Trophoblast cell (in vitro differentiated cells and primary cell): ENCODE measurements around the gene TOR4A.

Experiments used
- DNase-seq, 2 donors: peaks; one replicate each; pipeline ENCODE4 v3.0.0-alpha.2; 2016
- H2AFZ ChIP-seq: 2 replicates; pipeline ENCODE4 v1.6.1; 2013; ENCODE audit warnings: low read length, moderate library complexity, mild to moderate bottlenecking; ENCODE audit not compliant: insufficient read depth, poor library complexity
- H2AK5ac ChIP-seq: 2 replicates; pipeline ENCODE4 v1.6.1; 2013; ENCODE audit warnings: mild to moderate bottlenecking, low read length
- H2BK120ac ChIP-seq: 2 replicates; pipeline ENCODE4 v1.6.1; 2013; ENCODE audit warnings: low read length, mild to moderate bottlenecking, moderate library complexity; ENCODE audit not compliant: insufficient read depth, poor library complexity
- H2BK12ac ChIP-seq: 2 replicates; pipeline ENCODE4 v1.6.1; 2013; ENCODE audit warnings: mild to moderate bottlenecking, low read length, moderate library complexity
- H2BK5ac ChIP-seq: 2 replicates; pipeline ENCODE4 v1.6.1; 2013; ENCODE audit warnings: low read length, low read depth, moderate library complexity, mild to moderate bottlenecking; ENCODE audit not compliant: poor library complexity
- H3K14ac ChIP-seq: 2 replicates; pipeline ENCODE4 v1.6.1; 2013; ENCODE audit warnings: mild to moderate bottlenecking, low read length
- H3K18ac ChIP-seq: 2 replicates; pipeline ENCODE4 v1.6.1; 2013; ENCODE audit warnings: mild to moderate bottlenecking, low read length
- H3K23ac ChIP-seq: 2 replicates; pipeline ENCODE4 v1.6.1; 2013; ENCODE audit warnings: low read length
- H3K27ac ChIP-seq: 2 replicates; pipeline ENCODE4 v1.5.1; 2013; ENCODE audit warnings: low read depth, mild to moderate bottlenecking, inconsistent platforms, low read length, moderate library complexity
- H3K27me3 ChIP-seq: 2 replicates; pipeline ENCODE4 v1.6.1; 2013; ENCODE audit warnings: inconsistent platforms, mild to moderate bottlenecking, low read length, moderate library complexity; ENCODE audit not compliant: insufficient read depth
- H3K36me3 ChIP-seq, 2 experiments: 1 replicate in 1 of 2; 2 replicates in 1 of 2; pipeline ENCODE4 v1.6.1; 2013; ENCODE audit warnings: low read length in 2 of 2, mild to moderate bottlenecking in 2 of 2, moderate library complexity in 1 of 2; ENCODE audit not compliant: insufficient read depth in 2 of 2, control insufficient read depth in 1 of 2
- H3K4ac ChIP-seq: 2 replicates; pipeline ENCODE4 v1.6.1; 2013; ENCODE audit warnings: low read depth, mild to moderate bottlenecking, low read length, moderate library complexity
- H3K4me1 ChIP-seq, 2 experiments: 1 replicate in 1 of 2; 2 replicates in 1 of 2; pipeline ENCODE4 v1.6.1; 2013; ENCODE audit warnings: low read length in 2 of 2, mild to moderate bottlenecking in 2 of 2, moderate library complexity in 1 of 2; ENCODE audit not compliant: insufficient read depth in 2 of 2, control insufficient read depth in 1 of 2
- H3K4me2 ChIP-seq: 2 replicates; pipeline ENCODE4 v1.6.1; 2013; ENCODE audit warnings: inconsistent platforms, mild to moderate bottlenecking, low read length, moderate library complexity
- H3K4me3 ChIP-seq: 2 replicates; pipeline ENCODE4 v1.5.1; 2013; ENCODE audit warnings: mild to moderate bottlenecking, low read depth, low read length, inconsistent platforms
- H3K79me1 ChIP-seq: one replicate; pipeline ENCODE4 v1.6.1; 2013; ENCODE audit warnings: low read length
- H3K79me2 ChIP-seq: 2 replicates; pipeline ENCODE4 v1.6.1; 2013; ENCODE audit warnings: low read length, mild to moderate bottlenecking; ENCODE audit not compliant: control insufficient read depth, insufficient read depth, poor library complexity
- H3K9ac ChIP-seq: 2 replicates; pipeline ENCODE4 v1.6.1; 2013; ENCODE audit warnings: mild to moderate bottlenecking, low read length
- H3K9me3 ChIP-seq: 2 replicates; pipeline ENCODE4 v1.6.1; 2013; ENCODE audit warnings: low read depth, mild to moderate bottlenecking, control low read depth, inconsistent platforms, low read length; ENCODE audit not compliant: insufficient read depth
- H4K12ac ChIP-seq: 2 replicates; pipeline ENCODE4 v1.6.1; 2013; ENCODE audit warnings: low read depth, mild to moderate bottlenecking, low read length, moderate library complexity
- H4K8ac ChIP-seq: 2 replicates; pipeline ENCODE4 v1.6.1; 2013; ENCODE audit warnings: low read depth, mild to moderate bottlenecking, low read length, moderate library complexity
- H4K91ac ChIP-seq: one replicate; pipeline ENCODE4 v1.6.1; 2013; ENCODE audit warnings: low read depth, mild to moderate bottlenecking, low read length, moderate library complexity
- WGBS: extraction: QIAGEN DNeasy Blood & Tissue Kit; methylation state at CpG from one replicate; pipeline ENCODE4 v1.1.7; 2013; ENCODE audit warnings: missing lambda C conversion rate; ENCODE audit not compliant: insufficient read length, insufficient coverage; ENCODE audit errors: extremely low coverage; 5-methylcytosine and 5-hydroxymethylcytosine counted together

Gene TOR4A

DNA sequence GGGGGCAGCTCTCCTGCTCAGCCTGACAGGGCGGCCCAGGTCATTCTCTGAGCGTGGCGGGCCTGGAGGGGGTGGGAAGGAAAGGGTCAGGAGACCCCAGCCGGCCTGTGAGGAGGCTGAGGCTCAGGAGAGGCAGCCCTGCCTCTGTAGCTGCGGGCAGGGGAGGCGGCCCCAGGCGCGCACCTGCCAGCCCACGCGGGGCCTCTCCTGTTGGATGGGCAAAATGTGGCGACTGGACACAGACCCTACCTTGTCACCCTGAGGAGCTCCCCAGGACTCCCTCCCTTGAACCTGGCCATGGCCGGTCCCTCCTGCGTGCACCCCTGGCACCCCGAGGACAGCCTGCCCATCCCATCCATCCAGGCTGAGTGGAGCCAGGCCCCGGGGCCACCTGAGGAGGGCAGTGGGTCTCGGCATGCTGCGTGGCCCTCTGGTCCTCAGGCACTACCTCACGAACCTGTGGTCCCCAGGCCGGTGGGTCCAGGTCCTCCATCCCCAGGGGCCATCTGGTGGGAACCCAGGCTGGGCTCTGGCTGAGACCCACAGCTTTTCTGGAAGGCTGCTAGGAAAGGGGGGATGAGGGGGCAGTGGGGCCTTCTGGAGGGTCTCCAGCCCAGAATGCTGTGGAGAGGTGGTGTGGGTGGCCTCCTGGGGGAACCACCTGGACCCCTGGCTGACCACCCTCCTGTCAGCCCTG lies 39.6 kb downstream of the TOR4A start:
- H2BK5ac ChIP-seq = no peak overlapping the region
- no peaks in the 10 kb centered on the region for H3K36me3 ChIP-seq
- no peak overlapping the region for H4K12ac ChIP-seq
- H3K4me1 ChIP-seq = peaks cover 6 to 8% of the 10 kb centered on the region in 2 experiments
- H2AK5ac ChIP-seq = no peak overlapping the region
- H3K79me1 ChIP-seq = peaks cover 4% of the 10 kb centered on the region
- WGBS = no CpG with 5 or more reads among the region's 19 CpGs
- no peak overlapping the region for H4K91ac ChIP-seq
- no peak overlapping the region for H3K4me3 ChIP-seq
- H2AFZ ChIP-seq = no peak overlapping the region
- H3K23ac ChIP-seq = no peak overlapping the region
- H3K9ac ChIP-seq = no peak overlapping the region
- no peaks in the 10 kb centered on the region for H3K27me3 ChIP-seq
- no peak overlapping the region for H3K14ac ChIP-seq
- no peaks in the 10 kb centered on the region for H3K79me2 ChIP-seq
- H4K8ac ChIP-seq = no peak overlapping the region
- H3K18ac ChIP-seq = no peak overlapping the region
- no peak for DNase-seq
- no peak overlapping the region for H3K27ac ChIP-seq
- H2BK120ac ChIP-seq = no peak overlapping the region
- no peak overlapping the region for H3K4ac ChIP-seq
- H3K9me3 ChIP-seq = no peaks in the 10 kb centered on the region
- no peak overlapping the region for H2BK12ac ChIP-seq
- H3K4me2 ChIP-seq = no peak overlapping the region

DNA sequence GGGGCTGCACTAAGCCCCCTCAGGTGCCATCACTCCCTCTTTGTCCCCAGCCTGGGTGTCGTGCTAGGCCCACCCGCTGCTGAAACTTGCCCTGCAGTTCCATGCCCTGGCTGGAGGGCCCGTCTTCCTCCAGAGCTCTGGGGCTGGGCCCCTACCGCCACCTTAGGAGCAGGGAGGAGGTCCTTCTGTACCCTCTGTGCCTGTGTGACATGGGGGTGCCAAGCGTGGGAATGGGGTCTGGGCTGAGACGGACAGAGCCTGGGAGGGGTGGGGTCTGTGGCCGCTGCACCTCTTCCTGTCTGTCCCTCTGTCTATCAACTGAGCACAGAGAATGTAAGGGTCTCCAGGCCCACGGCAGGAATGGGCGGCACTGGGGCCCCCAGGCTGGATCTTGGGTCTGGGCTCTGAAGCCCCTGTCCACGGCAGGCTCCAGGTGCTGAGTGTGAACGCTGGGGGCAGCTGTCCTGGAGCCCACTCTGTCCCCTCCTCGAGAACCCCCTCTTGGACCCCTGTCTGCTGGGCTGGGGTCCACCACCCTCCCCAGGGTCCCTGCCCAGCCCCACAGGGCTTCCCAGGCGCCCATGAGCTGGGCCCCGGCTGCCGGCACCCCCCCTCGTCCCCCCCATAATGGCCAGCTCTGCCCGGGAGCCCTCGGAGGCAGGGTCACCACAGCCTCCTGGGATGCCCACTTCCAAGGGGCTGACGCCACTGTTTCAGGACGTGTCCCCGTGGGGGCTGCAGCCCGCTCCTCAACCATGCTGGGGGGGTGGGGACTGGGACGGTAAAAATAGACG lies 40.4 kb downstream of the TOR4A start:
- WGBS = no CpG with 5 or more reads among the region's 24 CpGs
- H4K91ac ChIP-seq = no peak overlapping the region

GRCh38 chr9:137318602-137319001 lies 41.1 kb downstream of the TOR4A start:
- WGBS = no CpG with 5 or more reads among the region's 18 CpGs
- H3K4ac ChIP-seq = no peak overlapping the region
- no peak overlapping the region for H3K18ac ChIP-seq
- H3K4me1 ChIP-seq = peaks cover 6 to 8% of the 10 kb centered on the region in 2 experiments
- no peak overlapping the region for H4K12ac ChIP-seq
- H3K27me3 ChIP-seq = no peaks in the 10 kb centered on the region
- no peak overlapping the region for H3K14ac ChIP-seq
- no peak overlapping the region for H3K4me3 ChIP-seq
- H3K79me1 ChIP-seq = peaks cover 4% of the 10 kb centered on the region
- no peak overlapping the region for H2AK5ac ChIP-seq
- H3K36me3 ChIP-seq = no peaks in the 10 kb centered on the region
- no peak overlapping the region for H3K9ac ChIP-seq
- H2BK5ac ChIP-seq = no peak overlapping the region
- H2AFZ ChIP-seq = no peak overlapping the region
- H3K4me2 ChIP-seq = no peak overlapping the region
- no peak overlapping the region for H4K91ac ChIP-seq
- H3K79me2 ChIP-seq = no peaks in the 10 kb centered on the region
- no peaks in the 10 kb centered on the region for H3K9me3 ChIP-seq
- no peak overlapping the region for H4K8ac ChIP-seq
- no peak overlapping the region for H2BK12ac ChIP-seq
- H3K27ac ChIP-seq = no peak overlapping the region
- no peak overlapping the region for H2BK120ac ChIP-seq
- no peak overlapping the region for H3K23ac ChIP-seq
- DNase-seq = no peak

More for the DNA sequence above, 40.4 kb downstream of the TOR4A start:
- Histone ChIP-seq H3K18ac (no peak overlapping the region), H3K14ac (no peak overlapping the region), H3K79me1 (peaks cover 4% of the 10 kb centered on the region), H3K4ac (no peak overlapping the region), H2BK120ac (no peak overlapping the region), H3K4me2 (no peak overlapping the region), H3K36me3 (no peaks in the 10 kb centered on the region), H4K12ac (no peak overlapping the region), H3K79me2 (no peaks in the 10 kb centered on the region), H3K4me3 (no peak overlapping the region), H3K9me3 (no peaks in the 10 kb centered on the region), H3K4me1 (peaks cover 6 to 8% of the 10 kb centered on the region in 2 experiments), H2AK5ac (no peak overlapping the region), H2BK12ac (no peak overlapping the region), H3K23ac (no peak overlapping the region), H3K9ac (no peak overlapping the region), H4K8ac (no peak overlapping the region), H2BK5ac (no peak overlapping the region), H3K27ac (no peak overlapping the region), H3K27me3 (no peaks in the 10 kb centered on the region), H2AFZ (no peak overlapping the region)
- DNase-seq = no peak

DNA sequence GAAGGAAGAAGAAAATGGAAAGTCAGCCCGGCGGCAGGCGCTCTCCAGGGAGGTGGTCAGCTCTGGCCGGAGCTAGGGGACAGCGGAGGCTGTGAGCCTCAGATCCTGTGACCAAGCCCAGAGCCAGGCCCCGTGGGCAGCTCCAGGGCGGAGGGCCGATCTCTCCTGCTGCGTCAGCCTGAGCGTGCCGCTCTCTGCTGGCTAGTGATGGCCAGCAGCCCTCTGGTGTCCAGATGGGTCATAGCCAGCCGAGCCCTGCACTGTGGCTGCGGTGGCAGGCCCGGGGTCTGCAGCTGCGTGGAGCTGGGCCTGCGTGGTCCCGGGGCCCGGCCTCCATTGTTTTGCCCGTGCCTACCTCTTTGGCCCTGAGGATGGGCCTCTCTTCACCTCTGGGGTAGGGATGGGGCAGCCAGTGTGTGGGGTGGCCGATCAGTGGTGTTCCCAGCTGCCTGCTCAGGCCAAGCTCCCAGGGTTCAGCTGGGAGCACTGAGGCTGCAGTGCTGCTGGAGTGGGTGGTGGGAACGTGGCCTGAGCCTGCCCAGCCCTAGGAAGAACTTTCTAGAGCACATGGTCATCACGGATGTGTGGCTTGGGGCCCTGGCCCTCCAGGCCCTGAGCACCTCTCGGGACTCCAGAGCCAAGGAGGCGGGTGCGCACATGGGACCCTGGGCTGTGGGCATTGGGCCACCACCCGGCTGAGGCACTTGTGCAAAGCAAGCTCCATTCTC lies 41.6 kb downstream of the TOR4A start:
- Histone ChIP-seq H3K14ac (no peak overlapping the region), H4K8ac (no peak overlapping the region), H2BK120ac (no peak overlapping the region), H3K4me1 (peaks cover 4 to 8% of the 10 kb centered on the region in 2 experiments), H3K9me3 (no peaks in the 10 kb centered on the region), H2BK12ac (no peak overlapping the region), H3K36me3 (no peaks in the 10 kb centered on the region), H3K4me2 (no peak overlapping the region), H4K12ac (no peak overlapping the region), H3K27ac (no peak overlapping the region), H3K23ac (no peak overlapping the region), H2AK5ac (no peak overlapping the region), H3K79me1 (peaks cover 4% of the 10 kb centered on the region), H4K91ac (no peak overlapping the region), H3K18ac (no peak overlapping the region), H3K4ac (no peak overlapping the region), H2AFZ (no peak overlapping the region), H2BK5ac (no peak overlapping the region), H3K27me3 (no peaks in the 10 kb centered on the region), H3K9ac (no peak overlapping the region), H3K4me3 (no peak overlapping the region), H3K79me2 (no peaks in the 10 kb centered on the region)
- WGBS = no CpG with 5 or more reads among the region's 26 CpGs
- peak in 1 of 2 donors; percentile 62 for DNase-seq
